GM10266 (cell line): ENCODE results near the gene PLXNB1.

Experiments used
- DNase-seq: peaks from one replicate; pipeline ENCODE4 v3.0.0; 2012; ENCODE audit errors: extremely low spot score
- CTCF ChIP-seq: IDR thresholded peaks from 2 replicates; pipeline ENCODE4 v1.5.1; 2012; ENCODE audit warnings: mild to moderate bottlenecking, low read depth; ENCODE audit not compliant: control insufficient read depth, insufficient read depth; ENCODE audit errors: missing control alignments

PLXNB1 gene

GRCh38 chr3:48422272-48422671 lies 7.6 kb downstream of the PLXNB1 start:
- TF ChIP-seq CTCF, result peak; percentile 23

GRCh38 chr3:48420561-48420960 lies 9.3 kb downstream of the PLXNB1 start:
- DNase-seq, result no peak
- TF ChIP-seq CTCF, result no peak

More at GRCh38 chr3:48422272-48422671, 7.6 kb downstream of the PLXNB1 start:
- DNase-seq, result no peak

GRCh38 chr3:48419597-48419996 lies 10.3 kb downstream of the PLXNB1 start:
- DNase-seq, result no peak
- TF ChIP-seq CTCF, result no peak

GRCh38 chr3:48419149-48419548 lies 10.7 kb downstream of the PLXNB1 start:
- no peak for TF ChIP-seq CTCF
- no peak for DNase-seq

GRCh38 chr3:48418651-48419050 lies 11.2 kb downstream of the PLXNB1 start:
- no peak for DNase-seq
- no peak for TF ChIP-seq CTCF

GRCh38 chr3:48418140-48418539 lies 11.7 kb downstream of the PLXNB1 start:
- no peak for DNase-seq
- TF ChIP-seq CTCF, result no peak

GRCh38 chr3:48417529-48418108 lies 12.3 kb downstream of the PLXNB1 start:
- DNase-seq, result no peak

More at GRCh38 chr3:48417529-48418108, 12.3 kb downstream of the PLXNB1 start:
- no peak for TF ChIP-seq CTCF
